HEK293 (cell line): ENCODE results near the gene TTYH1.

Experiments
- GFI1B ChIP-seq: fragments of 450-650 bp; formaldehyde crosslinking; IDR thresholded peaks from 2 replicates; pipeline ENCODE4 v1.5.1; 2016; ENCODE audit warnings: missing biosample characterization, missing genetic modification characterization
- MYNN ChIP-seq: fragments of 450-650 bp; formaldehyde crosslinking; IDR thresholded peaks from 2 replicates; pipeline ENCODE4 v1.5.1; 2016; ENCODE audit warnings: missing biosample characterization, missing genetic modification characterization, borderline replicate concordance
- PRDM1 ChIP-seq: fragments of 450-650 bp; formaldehyde crosslinking; IDR thresholded peaks from 2 replicates; pipeline ENCODE4; 2016; ENCODE audit warnings: missing biosample characterization, missing genetic modification characterization
- TCF7L2 ChIP-seq: IDR thresholded peaks from 2 replicates; pipeline ENCODE4 v1.6.1; 2011; ENCODE audit warnings: low read depth, mild to moderate bottlenecking, inconsistent platforms, low read length, moderate library complexity, borderline replicate concordance
- YY1 ChIP-seq: fragments of 450-650 bp; formaldehyde crosslinking; IDR thresholded peaks from 2 replicates; pipeline ENCODE4 v1.5.1; 2018; ENCODE audit warnings: missing biosample characterization, missing genetic modification characterization
- ZFP41 ChIP-seq: fragments of 450-650 bp; formaldehyde crosslinking; IDR thresholded peaks from 2 replicates; pipeline ENCODE4 v1.5.1; 2016; ENCODE audit warnings: missing biosample characterization, missing genetic modification characterization, borderline replicate concordance
- ZNF184 ChIP-seq: fragments of 450-650 bp; IDR thresholded peaks from 2 replicates; pipeline ENCODE4 v1.5.1; 2018; ENCODE audit warnings: missing biosample characterization, mild to moderate bottlenecking, missing genetic modification characterization
- ZNF23 ChIP-seq: fragments of 450-650 bp; formaldehyde crosslinking; IDR thresholded peaks from 2 replicates; pipeline ENCODE4 v1.5.1; 2016; ENCODE audit warnings: missing biosample characterization, missing genetic modification characterization, borderline replicate concordance
- ZNF266 ChIP-seq: fragments of 450-650 bp; formaldehyde crosslinking; IDR thresholded peaks from 2 replicates; pipeline ENCODE4 v1.5.1; 2016; ENCODE audit warnings: missing biosample characterization, missing genetic modification characterization, low read depth
- ZNF274 ChIP-seq, 2 experiments: fragments of 200-500 bp in 1 of 2; fragments of 450-650 bp in 1 of 2; sonication (Bioruptor generic) in 1 of 2; formaldehyde crosslinking in 1 of 2; IDR thresholded peaks; 2 replicates each; pipeline versions ENCODE4 v1.5.1 to v1.6.1; 2014 to 2016; ENCODE audit warnings: borderline replicate concordance in 1 of 2, inconsistent platforms in 1 of 2, low read length in 1 of 2, missing biosample characterization in 1 of 2, missing genetic modification characterization in 1 of 2
- ZNF416 ChIP-seq: fragments of 450-650 bp; formaldehyde crosslinking; IDR thresholded peaks from 2 replicates; pipeline ENCODE4 v1.5.1; 2016; ENCODE audit warnings: missing biosample characterization, missing genetic modification characterization
- ZNF654 ChIP-seq: fragments of 450-650 bp; formaldehyde crosslinking; IDR thresholded peaks from 2 replicates; pipeline ENCODE4 v1.5.1; 2016; ENCODE audit warnings: low read depth, missing biosample characterization, missing genetic modification characterization
- TF ChIP-seq, protein P1 (sequence below): fragments of 450-650 bp; formaldehyde crosslinking; IDR thresholded peaks from 2 replicates; pipeline ENCODE4 v1.5.1; 2016; ENCODE audit warnings: missing biosample characterization, missing genetic modification characterization
- TF ChIP-seq, protein P2 (sequence below): fragments of 450-650 bp; formaldehyde crosslinking; IDR thresholded peaks from 2 replicates; pipeline ENCODE4 v1.5.1; 2016; ENCODE audit warnings: missing biosample characterization, missing genetic modification characterization

DNA sequence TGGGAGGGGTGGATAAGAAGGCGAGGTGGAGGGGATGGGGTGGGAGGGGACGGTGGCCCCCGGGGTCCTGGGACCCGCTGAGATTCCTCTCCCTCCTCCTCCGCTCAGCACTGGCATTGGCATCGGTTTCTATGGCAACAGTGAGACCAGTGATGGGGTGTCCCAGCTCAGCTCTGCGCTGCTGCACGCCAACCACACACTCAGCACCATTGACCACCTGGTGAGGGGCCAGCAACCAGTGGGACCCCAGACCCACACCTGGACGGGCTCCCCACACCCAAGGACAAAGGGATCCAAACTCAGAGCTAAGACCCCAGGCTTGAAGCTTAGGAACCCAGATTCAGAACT is 5.9 kb downstream of the TTYH1 start:
- TF ChIP-seq ZNF654 (no peak), YY1 (tag by site-specific recombination) (no peak), ZNF274 (IDR thresholded peaks at IDR 0.05; ENCODE audit: low read length) (no peak), ZNF274 (tag by site-specific recombination; IDR thresholded peaks at IDR 0.05; ENCODE audit: borderline replicate concordance) (no peak), TCF7L2 (no peak), MYNN (tag by site-specific recombination) (no peak), ZNF416 (tag by site-specific recombination) (no peak), ZNF266 (tag by site-specific recombination) (no peak), ZNF184 (tag by site-specific recombination) (no peak), GFI1B (tag by site-specific recombination) (no peak), PRDM1 (tag by site-specific recombination) (no peak), ZFP41 (no peak), ZNF23 (no peak)
- TF ChIP-seq, protein P1, sequence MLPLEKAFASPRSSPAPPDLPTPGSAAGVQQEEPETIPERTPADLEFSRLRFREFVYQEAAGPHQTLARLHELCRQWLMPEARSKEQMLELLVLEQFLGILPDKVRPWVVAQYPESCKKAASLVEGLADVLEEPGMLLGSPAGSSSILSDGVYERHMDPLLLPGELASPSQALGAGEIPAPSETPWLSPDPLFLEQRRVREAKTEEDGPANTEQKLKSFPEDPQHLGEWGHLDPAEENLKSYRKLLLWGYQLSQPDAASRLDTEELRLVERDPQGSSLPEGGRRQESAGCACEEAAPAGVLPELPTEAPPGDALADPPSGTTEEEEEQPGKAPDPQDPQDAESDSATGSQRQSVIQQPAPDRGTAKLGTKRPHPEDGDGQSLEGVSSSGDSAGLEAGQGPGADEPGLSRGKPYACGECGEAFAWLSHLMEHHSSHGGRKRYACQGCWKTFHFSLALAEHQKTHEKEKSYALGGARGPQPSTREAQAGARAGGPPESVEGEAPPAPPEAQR (tag by site-specific recombination) = no peak
- TF ChIP-seq, protein P2, sequence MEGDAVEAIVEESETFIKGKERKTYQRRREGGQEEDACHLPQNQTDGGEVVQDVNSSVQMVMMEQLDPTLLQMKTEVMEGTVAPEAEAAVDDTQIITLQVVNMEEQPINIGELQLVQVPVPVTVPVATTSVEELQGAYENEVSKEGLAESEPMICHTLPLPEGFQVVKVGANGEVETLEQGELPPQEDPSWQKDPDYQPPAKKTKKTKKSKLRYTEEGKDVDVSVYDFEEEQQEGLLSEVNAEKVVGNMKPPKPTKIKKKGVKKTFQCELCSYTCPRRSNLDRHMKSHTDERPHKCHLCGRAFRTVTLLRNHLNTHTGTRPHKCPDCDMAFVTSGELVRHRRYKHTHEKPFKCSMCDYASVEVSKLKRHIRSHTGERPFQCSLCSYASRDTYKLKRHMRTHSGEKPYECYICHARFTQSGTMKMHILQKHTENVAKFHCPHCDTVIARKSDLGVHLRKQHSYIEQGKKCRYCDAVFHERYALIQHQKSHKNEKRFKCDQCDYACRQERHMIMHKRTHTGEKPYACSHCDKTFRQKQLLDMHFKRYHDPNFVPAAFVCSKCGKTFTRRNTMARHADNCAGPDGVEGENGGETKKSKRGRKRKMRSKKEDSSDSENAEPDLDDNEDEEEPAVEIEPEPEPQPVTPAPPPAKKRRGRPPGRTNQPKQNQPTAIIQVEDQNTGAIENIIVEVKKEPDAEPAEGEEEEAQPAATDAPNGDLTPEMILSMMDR = no peak
